Measurements from ENCODE around the gene POLG2.

POLG2 gene

DNA sequence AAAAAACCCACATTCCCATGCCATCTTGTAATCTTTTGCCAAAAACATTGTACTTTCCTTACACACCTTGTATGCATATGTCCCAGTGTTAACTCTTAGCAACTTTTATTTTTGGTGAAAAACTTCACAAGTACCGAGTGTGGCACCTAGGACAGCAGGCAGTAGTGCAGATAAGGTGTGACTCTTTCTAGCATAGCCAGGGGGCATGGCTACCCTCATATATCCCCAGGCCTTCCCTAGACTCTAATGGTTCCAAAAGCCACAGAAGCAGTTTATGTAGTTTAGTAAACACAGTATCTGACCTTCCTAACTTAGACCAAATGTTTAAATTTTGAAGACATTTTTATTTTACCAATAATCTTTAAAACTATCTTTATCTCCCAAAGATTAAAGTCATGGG, 68.4 kb downstream of the POLG2 start:
- TF ChIP-seq, protein P1, sequence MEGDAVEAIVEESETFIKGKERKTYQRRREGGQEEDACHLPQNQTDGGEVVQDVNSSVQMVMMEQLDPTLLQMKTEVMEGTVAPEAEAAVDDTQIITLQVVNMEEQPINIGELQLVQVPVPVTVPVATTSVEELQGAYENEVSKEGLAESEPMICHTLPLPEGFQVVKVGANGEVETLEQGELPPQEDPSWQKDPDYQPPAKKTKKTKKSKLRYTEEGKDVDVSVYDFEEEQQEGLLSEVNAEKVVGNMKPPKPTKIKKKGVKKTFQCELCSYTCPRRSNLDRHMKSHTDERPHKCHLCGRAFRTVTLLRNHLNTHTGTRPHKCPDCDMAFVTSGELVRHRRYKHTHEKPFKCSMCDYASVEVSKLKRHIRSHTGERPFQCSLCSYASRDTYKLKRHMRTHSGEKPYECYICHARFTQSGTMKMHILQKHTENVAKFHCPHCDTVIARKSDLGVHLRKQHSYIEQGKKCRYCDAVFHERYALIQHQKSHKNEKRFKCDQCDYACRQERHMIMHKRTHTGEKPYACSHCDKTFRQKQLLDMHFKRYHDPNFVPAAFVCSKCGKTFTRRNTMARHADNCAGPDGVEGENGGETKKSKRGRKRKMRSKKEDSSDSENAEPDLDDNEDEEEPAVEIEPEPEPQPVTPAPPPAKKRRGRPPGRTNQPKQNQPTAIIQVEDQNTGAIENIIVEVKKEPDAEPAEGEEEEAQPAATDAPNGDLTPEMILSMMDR (IDR thresholded peaks at IDR 0.05; ENCODE audit: insufficient read depth, low read depth, low read length, missing control alignments) = no peak
- H3K4me3 ChIP-seq (ENCODE audit: low read depth, low read length) = no peak overlapping the region
- DNase-seq (ENCODE audit: low read depth) = no peak

All from GM12865 (cell line).